ENCODE results near the gene PDE6B.
"Not testable (repeated sequence)": the region's sequence is repeated elsewhere in the genome, so short reads cannot be mapped to it uniquely, and the experiment has no call there.

Gene PDE6B

DNA sequence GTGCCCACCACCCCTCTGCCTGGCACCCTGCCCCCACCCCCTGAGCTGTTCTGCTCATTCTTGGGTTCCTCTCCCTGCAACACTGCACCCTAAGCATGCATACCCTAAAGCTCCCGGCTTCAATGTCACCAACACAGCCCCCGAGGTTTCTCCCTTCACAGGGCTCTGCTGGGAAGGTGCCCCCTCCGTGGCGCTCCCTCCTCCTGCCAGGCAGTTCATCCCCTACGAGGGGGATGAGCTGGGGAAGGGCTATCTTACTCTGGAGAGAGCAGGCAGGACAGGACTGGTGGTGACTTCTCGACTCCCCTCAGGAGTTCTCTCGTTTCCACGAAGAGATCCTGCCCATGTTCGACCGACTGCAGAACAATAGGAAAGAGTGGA is 42.2 kb downstream of the PDE6B start:
- TF ChIP-seq, protein P1, sequence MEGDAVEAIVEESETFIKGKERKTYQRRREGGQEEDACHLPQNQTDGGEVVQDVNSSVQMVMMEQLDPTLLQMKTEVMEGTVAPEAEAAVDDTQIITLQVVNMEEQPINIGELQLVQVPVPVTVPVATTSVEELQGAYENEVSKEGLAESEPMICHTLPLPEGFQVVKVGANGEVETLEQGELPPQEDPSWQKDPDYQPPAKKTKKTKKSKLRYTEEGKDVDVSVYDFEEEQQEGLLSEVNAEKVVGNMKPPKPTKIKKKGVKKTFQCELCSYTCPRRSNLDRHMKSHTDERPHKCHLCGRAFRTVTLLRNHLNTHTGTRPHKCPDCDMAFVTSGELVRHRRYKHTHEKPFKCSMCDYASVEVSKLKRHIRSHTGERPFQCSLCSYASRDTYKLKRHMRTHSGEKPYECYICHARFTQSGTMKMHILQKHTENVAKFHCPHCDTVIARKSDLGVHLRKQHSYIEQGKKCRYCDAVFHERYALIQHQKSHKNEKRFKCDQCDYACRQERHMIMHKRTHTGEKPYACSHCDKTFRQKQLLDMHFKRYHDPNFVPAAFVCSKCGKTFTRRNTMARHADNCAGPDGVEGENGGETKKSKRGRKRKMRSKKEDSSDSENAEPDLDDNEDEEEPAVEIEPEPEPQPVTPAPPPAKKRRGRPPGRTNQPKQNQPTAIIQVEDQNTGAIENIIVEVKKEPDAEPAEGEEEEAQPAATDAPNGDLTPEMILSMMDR (IDR thresholded peaks at IDR 0.05), result no peak
- H3K36me3 ChIP-seq, result peaks cover 17 to 23% (median 19%) of the 10 kb centered on the region in 3 donors
- peaks cover 0 to 12% (median 9%) of the 10 kb centered on the region in 4 donors for H3K4me1 ChIP-seq
- intact Hi-C loops (cut with DNase I; ENCODE audit: low total_unique reads), result no loop called here
- peaks cover 0 to 32% of the 10 kb centered on the region in 2 donors for H3K27me3 ChIP-seq
- no peak overlapping the region for H3K27ac ChIP-seq
- DNase-seq, result no peak
- H3K4me3 ChIP-seq, result no peak overlapping the region
- H3K9me3 ChIP-seq, result no peaks in the 10 kb centered on the region

DNA sequence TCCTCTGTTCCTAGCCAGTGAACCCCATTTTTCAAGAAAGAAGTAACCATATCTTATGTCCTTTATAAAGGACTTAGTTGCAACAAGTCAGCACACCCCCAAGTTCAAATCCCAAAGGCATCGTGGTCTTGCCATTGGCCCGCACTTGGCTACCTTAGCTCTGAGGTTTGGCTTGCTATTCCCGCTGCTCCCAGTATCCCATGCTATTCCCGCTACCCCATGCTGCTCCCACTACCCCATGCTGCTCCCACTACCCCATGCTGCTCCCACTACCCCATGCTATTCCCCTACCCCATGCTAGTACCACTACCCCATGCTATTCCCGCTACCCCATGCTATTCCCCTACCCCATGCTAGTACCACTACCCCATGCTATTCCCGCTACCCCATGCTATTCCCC is 42.8 kb downstream of the PDE6B start:
- peaks cover 0 to 25% of the 10 kb centered on the region in 2 donors for H3K27me3 ChIP-seq
- peaks cover 22 to 28% (median 24%) of the 10 kb centered on the region in 3 donors for H3K36me3 ChIP-seq
- intact Hi-C loops (cut with DNase I; ENCODE audit: low total_unique reads); H3K27ac ChIP-seq; H3K4me3 ChIP-seq; H3K9me3 ChIP-seq; DNase-seq: not testable (repeated sequence)
- H3K4me1 ChIP-seq, result peaks cover 0 to 14% (median 11%) of the 10 kb centered on the region in 4 donors

DNA sequence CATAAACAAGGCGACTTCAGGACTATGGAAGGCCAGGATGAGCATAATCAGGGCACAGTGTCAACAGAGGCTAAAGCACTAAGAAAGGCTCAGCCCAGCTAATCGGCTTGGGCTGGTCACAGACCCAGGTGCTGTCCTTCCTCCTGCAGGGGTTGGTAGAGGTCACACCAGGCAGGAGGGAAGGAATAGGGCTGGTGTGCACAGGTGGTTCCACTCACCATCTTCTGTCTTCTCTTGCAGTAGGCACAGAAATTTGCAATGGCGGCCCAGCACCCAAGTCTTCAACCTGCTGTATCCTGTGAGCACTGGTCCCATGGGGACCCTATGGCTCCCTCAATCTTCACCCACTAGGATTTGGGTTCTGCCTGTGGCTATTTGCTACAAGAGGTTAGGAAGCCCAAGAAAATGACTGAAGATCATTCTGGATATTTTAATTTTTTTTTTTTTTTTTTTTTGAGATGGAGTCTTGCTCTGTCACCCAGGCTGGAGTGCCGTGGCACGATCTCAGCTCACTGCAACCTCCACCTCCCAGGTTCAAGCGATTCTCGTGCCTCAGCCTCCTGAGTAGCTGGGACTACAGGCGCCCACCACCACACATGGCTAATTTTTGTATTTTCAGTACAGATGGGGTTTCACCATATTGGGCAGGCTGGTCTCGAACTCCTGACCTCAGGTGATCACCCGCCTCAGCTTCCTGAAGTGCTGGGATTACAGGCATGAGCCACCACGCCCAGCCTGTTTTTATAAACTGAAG is 44.6 kb downstream of the PDE6B start:
- Histone ChIP-seq H3K36me3 (peaks cover 22 to 28% (median 24%) of the 10 kb centered on the region in 3 donors), H3K4me1 (peaks cover 0 to 14% (median 10%) of the 10 kb centered on the region in 4 donors)
- H3K27me3 ChIP-seq, H3K9me3 ChIP-seq, DNase-seq, H3K4me3 ChIP-seq, H3K27ac ChIP-seq: not testable (repeated sequence)
- intact Hi-C loops (cut with DNase I; ENCODE audit: low total_unique reads), result loop anchor here (10.0 kb wide), 3 partner anchors 115 to 335 kb away; partner anchors contain the start of gene ZNF141

DNA sequence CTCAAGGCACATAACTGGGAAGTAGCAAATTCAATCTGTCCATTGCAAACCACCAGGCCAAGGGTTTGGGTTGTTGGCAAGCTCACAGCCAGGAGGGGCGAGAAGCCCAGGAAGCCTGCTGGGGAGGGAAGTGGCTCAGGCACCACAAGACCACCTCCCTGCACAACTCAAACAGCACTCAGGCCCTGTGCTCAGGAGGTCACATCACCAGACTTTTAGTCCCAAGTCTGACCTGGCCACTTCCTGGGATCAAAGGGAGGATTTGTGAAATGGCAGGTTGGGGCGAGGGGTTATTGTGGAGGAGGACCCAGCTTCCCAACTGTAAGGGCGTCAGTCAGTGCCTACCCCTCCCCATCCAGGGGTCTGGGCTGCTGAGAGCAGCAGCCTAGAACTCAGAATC is 46.4 kb downstream of the PDE6B start:
- DNase-seq, result no peak
- Histone ChIP-seq H3K27ac (no peak overlapping the region), H3K4me1 (peaks cover 0 to 24% (median 17%) of the 10 kb centered on the region in 4 donors), H3K4me3 (no peak overlapping the region), H3K36me3 (peaks cover 22 to 28% (median 24%) of the 10 kb centered on the region in 3 donors), H3K9me3 (no peaks in the 10 kb centered on the region), H3K27me3 (peaks cover 0 to 6% of the 10 kb centered on the region in 2 donors)
- intact Hi-C loops (cut with DNase I; ENCODE audit: low total_unique reads), result loop anchor here (10.0 kb wide), 3 partner anchors 113 to 337 kb away; partner anchors contain the start of gene ZNF141
- TF ChIP-seq, protein P1 (IDR thresholded peaks at IDR 0.05), result no peak

DNA sequence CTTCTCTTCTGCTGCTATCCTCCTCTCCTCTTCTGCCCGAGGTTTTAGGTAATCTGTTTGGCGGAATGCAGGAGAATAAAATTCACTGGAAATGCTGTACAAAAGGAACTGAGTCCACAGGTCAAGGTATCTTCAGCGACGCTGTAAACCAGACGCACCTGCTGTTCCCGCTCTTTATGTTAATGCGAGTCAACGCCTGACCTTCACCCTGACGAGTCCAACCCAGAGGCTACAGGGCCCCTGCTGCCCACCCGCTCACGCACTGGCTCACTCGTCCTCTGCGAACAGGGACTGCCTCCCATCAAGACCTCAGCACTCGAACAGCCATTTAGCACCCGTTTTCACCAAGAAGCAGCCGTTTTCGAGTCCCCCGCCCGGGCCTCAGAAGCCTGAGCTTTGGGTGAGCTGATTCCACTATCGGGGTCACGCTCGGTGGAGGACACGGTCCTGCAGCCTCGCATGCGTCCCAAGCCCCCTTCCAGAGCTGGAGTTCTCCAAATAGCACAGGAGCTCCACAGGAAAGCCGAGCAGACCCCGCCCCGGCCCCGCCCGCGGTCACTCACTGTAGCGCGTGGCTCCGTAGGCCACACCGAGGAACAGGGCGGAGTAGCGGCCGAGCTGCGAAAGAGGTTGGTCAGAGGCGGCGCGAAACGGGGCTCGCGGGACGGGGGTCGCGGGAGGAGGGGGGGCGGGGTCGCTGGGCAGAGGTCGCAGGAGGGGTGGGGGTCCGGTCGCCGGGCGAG is 48.1 kb downstream of the PDE6B start:
- Histone ChIP-seq H3K4me3 (peak overlapping the region; percentile 94 to 97), H3K9me3 (no peaks in the 10 kb centered on the region), H3K27ac (peak overlapping the region; percentile 96 to 97), H3K27me3 (peaks cover 0 to 24% of the 10 kb centered on the region in 2 donors), H3K36me3 (peaks cover 22 to 28% (median 24%) of the 10 kb centered on the region in 3 donors), H3K4me1 (peaks cover 0 to 34% (median 17%) of the 10 kb centered on the region in 4 donors)
- DNase-seq, result no peak
- intact Hi-C loops (cut with DNase I; ENCODE audit: low total_unique reads), result loop anchor here (1.0 to 10.0 kb wide), 4 partner anchors 32 to 339 kb away; partner anchors contain the start of genes PCGF3 and ZNF141
- TF ChIP-seq, protein P1 (IDR thresholded peaks at IDR 0.05), result no peak

DNA sequence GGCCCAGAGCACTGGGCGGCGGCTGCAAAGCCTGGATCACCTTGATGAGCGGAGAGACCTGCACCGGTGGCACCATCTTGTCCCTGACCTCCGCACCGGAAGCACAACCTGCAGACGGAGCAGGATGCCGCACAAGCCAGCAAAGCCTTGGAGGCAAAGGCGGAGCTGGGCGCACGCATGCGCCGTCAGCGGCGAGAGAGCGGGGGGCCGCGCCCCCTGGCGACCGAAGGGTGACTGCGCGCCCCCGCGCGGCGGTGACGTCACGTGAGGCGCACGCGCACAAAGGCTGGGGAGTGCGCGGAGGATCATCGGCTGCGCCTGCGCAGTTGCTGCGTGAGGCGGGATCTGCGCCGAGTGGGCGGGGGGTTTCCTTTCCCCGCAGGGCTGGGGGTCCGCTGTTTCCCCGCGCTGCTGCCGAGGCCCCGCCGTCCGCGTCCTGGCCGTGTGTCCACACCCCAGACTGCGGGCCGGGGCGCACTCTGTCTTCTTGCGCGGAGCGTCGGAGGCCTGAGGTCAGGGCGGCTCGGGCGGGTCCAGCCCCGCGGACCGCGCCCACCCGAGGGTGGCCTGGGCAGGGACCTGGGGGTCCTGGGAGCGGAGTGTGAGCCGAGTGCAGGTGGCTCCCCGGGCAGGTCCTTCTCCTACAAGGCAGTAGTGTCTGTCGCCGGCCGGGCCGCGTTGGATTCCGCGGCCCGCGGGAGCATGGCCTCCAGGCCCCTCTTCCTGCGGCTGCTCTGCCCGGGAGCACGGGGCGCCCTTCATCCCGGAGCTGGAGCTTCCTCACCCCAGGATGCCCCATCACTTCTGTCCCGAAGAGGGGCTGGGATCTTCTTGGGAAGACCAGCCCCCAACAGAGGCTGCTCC is 49.0 kb downstream of the PDE6B start, which contains the start of the genes ATP5ME and MYL5:
ATP5ME (minus strand) TSS at position 105 of the 864 bp plus-strand sequence; CDS start at position 76, 29 bp downstream.
MYL5 (plus strand) TSS at position 371 of the 864 bp plus-strand sequence. CDS start 3,485 bp downstream, outside the sequence.
- Histone ChIP-seq H3K27me3 (peaks cover 0 to 33% of the 10 kb centered on the region in 2 donors), H3K9me3 (no peaks in the 10 kb centered on the region), H3K27ac (peak within 1 kb of the TSS; percentile 96 to 97), H3K36me3 (peaks cover 22 to 28% (median 24%) of the 10 kb centered on the region in 3 donors), H3K4me3 (peak within 1 kb of the TSS; percentile 94 to 97), H3K4me1 (peaks cover 0 to 34% (median 17%) of the 10 kb centered on the region in 4 donors)
- peak; percentile 95 to 98 for DNase-seq
- TF ChIP-seq, protein P1 (IDR thresholded peaks at IDR 0.05), result peak; percentile 87 to 89
- intact Hi-C loops (cut with DNase I; ENCODE audit: low total_unique reads), result loop anchor here (1.0 to 10.0 kb wide), 4 partner anchors 31 to 340 kb away; partner anchors contain the start of genes PCGF3 and ZNF141

Measured in tibial artery (tissue), 4 donors.